DND-41 (cell line): ENCODE results near the gene VCL.
"Not testable (repeated sequence)": the region's sequence is repeated elsewhere in the genome, so short reads cannot be mapped to it uniquely, and the experiment has no call there.

ENCODE experiments used
- ATAC-seq: fragments of 200-7000 bp; cut with Tn5 transposase; 3 replicates; pipeline ENCODE4 v1.9.1; 2021; ENCODE audit warnings: low read depth; ENCODE audit not compliant: insufficient read depth
- DNase-seq: peaks from one replicate; pipeline ENCODE4 v3.0.0-alpha.2; 2020
- H2AFZ ChIP-seq: 2 replicates; pipeline ENCODE4 v1.6.0; 2012; ENCODE audit warnings: low read depth, low read length
- H3K27ac ChIP-seq: 2 replicates; pipeline ENCODE4 v1.5.1; 2012; ENCODE audit warnings: low read length, inconsistent platforms
- H3K27me3 ChIP-seq: fragments of 200-600 bp; sonication (generic); 2 replicates; pipeline ENCODE4 v1.6.0; 2012; ENCODE audit warnings: low read length, mild to moderate bottlenecking, inconsistent platforms; ENCODE audit not compliant: insufficient read depth, poor library complexity
- H3K36me3 ChIP-seq: 2 replicates; pipeline ENCODE4 v1.5.1; 2012; ENCODE audit warnings: low read length, inconsistent platforms; ENCODE audit not compliant: insufficient read depth
- H3K4me1 ChIP-seq: 2 replicates; pipeline ENCODE4 v1.5.1; 2012; ENCODE audit warnings: mild to moderate bottlenecking, low read length; ENCODE audit not compliant: insufficient read depth
- H3K4me2 ChIP-seq: 2 replicates; pipeline ENCODE4 v1.6.0; 2012; ENCODE audit warnings: mild to moderate bottlenecking, moderate library complexity, low read length, inconsistent platforms; ENCODE audit not compliant: insufficient read depth
- H3K4me3 ChIP-seq, 2 experiments: fragments of 200-600 bp in 1 of 2; shearing (Covaris generic) in 1 of 2; 2 replicates each; pipeline ENCODE4 v1.5.1; 2012 to 2016; ENCODE audit warnings: inconsistent platforms in 2 of 2, low read length in 2 of 2, mild to moderate bottlenecking in 2 of 2, low read depth in 1 of 2, moderate library complexity in 1 of 2
- H3K79me2 ChIP-seq: 2 replicates; pipeline ENCODE4 v1.6.0; 2012; ENCODE audit warnings: low read length, inconsistent platforms; ENCODE audit not compliant: insufficient read depth
- H3K9ac ChIP-seq: 2 replicates; pipeline ENCODE4 v1.6.0; 2012; ENCODE audit warnings: low read depth, mild to moderate bottlenecking, inconsistent platforms, low read length, moderate library complexity
- H3K9me3 ChIP-seq: 2 replicates; pipeline ENCODE4 v1.5.1; 2012; ENCODE audit warnings: low read length, moderate library complexity, mild to moderate bottlenecking, inconsistent platforms; ENCODE audit not compliant: insufficient read depth, severe bottlenecking
- H4K20me1 ChIP-seq: 2 replicates; pipeline ENCODE4 v1.6.0; 2012; ENCODE audit warnings: low read length; ENCODE audit not compliant: insufficient read depth
- EZH2 ChIP-seq: IDR thresholded peaks from 3 replicates; pipeline ENCODE4 v1.6.1; 2012; ENCODE audit warnings: borderline replicate concordance, low read depth, mild to moderate bottlenecking, moderate library complexity, low read length, inconsistent platforms; ENCODE audit not compliant: severe bottlenecking
- TF ChIP-seq, protein P1 (sequence below): IDR thresholded peaks from 2 replicates; pipeline ENCODE4 v1.5.1; 2012; ENCODE audit warnings: borderline replicate concordance, low read length, moderate library complexity, mild to moderate bottlenecking; ENCODE audit not compliant: poor library complexity, severe bottlenecking; ENCODE audit errors: extremely low read depth

VCL gene

DNA sequence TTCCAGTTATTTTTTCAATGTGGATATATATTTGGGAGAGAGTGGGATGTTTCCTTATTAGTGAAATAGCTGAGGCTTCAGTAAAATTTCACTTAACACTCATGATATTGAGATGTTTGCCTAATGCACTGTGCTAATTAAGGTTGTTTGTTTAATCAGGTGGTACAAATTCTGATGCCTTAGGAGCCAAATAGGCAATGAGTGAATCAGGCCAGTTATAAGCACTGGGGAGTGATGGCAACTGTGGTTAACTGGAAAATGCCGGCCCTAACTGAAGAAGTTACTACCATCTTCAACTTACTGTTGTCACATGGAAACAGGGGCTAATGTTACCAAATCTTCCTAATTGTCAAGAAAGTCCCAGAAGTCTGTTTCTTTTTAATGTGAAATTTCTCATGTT, 32.0 kb downstream of the VCL start:
- DNase-seq, result no peak
- Histone ChIP-seq H3K79me2 (no peaks in the 10 kb centered on the region), H2AFZ (no peak overlapping the region), H3K27ac (no peak overlapping the region), H3K27me3 (peaks cover 6% of the 10 kb centered on the region), H3K36me3 (no peaks in the 10 kb centered on the region), H3K9ac (no peak overlapping the region), H3K4me2 (no peak overlapping the region), H3K4me3 (no peak overlapping the region), H3K9me3 (no peaks in the 10 kb centered on the region), H4K20me1 (no peaks in the 10 kb centered on the region), H3K4me1 (no peaks in the 10 kb centered on the region)
- no peak for ATAC-seq
- TF ChIP-seq, protein P1, sequence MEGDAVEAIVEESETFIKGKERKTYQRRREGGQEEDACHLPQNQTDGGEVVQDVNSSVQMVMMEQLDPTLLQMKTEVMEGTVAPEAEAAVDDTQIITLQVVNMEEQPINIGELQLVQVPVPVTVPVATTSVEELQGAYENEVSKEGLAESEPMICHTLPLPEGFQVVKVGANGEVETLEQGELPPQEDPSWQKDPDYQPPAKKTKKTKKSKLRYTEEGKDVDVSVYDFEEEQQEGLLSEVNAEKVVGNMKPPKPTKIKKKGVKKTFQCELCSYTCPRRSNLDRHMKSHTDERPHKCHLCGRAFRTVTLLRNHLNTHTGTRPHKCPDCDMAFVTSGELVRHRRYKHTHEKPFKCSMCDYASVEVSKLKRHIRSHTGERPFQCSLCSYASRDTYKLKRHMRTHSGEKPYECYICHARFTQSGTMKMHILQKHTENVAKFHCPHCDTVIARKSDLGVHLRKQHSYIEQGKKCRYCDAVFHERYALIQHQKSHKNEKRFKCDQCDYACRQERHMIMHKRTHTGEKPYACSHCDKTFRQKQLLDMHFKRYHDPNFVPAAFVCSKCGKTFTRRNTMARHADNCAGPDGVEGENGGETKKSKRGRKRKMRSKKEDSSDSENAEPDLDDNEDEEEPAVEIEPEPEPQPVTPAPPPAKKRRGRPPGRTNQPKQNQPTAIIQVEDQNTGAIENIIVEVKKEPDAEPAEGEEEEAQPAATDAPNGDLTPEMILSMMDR, result no peak
- TF ChIP-seq EZH2, result no peak

DNA sequence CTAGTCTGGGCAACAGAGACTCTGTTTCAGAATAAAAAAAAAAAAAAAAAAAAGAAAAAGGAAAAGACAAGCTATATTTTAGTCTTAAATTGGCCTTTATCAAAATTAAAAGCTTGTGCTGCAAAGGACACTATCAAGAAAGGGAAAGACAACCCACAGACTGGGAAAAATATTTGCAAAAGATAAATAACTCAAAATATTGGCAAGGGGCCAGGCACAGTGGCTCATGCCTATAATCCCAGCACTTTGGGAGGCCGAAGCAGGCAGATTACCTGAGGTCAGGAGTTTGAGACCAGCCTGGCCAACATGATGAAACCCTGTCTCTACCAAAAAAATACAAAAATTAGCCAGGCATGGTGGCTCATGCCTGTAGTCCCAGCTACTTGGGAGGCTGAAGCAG, 34.3 kb downstream of the VCL start:
- not testable (repeated sequence) for DNase-seq, H3K9ac ChIP-seq, H3K27me3 ChIP-seq, H3K36me3 ChIP-seq, H2AFZ ChIP-seq, H3K4me1 ChIP-seq, H3K27ac ChIP-seq, H3K79me2 ChIP-seq, H3K4me3 ChIP-seq, H3K4me2 ChIP-seq, H4K20me1 ChIP-seq, H3K9me3 ChIP-seq, ATAC-seq

DNA sequence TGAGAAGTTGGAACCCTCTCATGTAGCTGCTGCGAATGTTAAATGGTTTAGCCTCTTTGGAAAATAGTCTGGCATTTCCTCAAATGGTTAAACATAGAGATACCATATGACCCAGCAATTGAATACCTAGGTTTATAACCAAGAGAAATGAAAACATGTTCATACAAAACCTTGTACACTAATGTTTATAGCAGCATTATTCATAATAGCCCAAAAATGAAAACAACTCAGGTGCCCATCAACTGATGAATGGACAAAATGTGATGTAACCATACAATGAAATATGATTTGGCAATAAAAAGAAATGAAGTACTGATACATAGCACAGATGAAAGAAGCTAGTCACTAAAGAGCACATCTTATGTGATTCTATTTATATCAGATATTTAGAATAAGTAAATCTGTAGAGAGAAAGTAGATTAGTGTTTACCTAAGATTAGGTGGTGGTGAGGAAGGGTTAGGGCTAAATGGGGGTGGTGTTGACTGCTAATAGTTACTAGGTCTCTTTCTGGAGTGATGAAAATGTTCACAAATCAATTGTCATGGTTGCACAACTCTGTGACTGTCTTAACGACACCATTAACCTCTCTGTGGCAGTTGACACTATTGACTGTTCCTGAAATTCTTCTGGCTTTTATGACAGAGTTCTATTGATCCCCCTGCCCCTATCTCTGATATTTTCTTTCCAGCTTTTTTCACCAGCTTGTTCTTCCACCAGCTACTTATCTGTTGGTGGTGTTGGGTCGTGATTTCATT, 35.2 kb downstream of the VCL start:
- no peak overlapping the region for H3K4me3 ChIP-seq
- no peak for ATAC-seq
- no peaks in the 10 kb centered on the region for H3K4me1 ChIP-seq
- no peak overlapping the region for H2AFZ ChIP-seq
- no peak for DNase-seq
- H3K9me3 ChIP-seq, result no peaks in the 10 kb centered on the region
- H3K27ac ChIP-seq, result no peak overlapping the region
- no peaks in the 10 kb centered on the region for H3K79me2 ChIP-seq
- H3K27me3 ChIP-seq, result peaks cover 6% of the 10 kb centered on the region
- no peak overlapping the region for H3K9ac ChIP-seq
- no peaks in the 10 kb centered on the region for H3K36me3 ChIP-seq
- no peak overlapping the region for H3K4me2 ChIP-seq
- no peaks in the 10 kb centered on the region for H4K20me1 ChIP-seq
- TF ChIP-seq, protein P1, result no peak
- TF ChIP-seq EZH2, result no peak

DNA sequence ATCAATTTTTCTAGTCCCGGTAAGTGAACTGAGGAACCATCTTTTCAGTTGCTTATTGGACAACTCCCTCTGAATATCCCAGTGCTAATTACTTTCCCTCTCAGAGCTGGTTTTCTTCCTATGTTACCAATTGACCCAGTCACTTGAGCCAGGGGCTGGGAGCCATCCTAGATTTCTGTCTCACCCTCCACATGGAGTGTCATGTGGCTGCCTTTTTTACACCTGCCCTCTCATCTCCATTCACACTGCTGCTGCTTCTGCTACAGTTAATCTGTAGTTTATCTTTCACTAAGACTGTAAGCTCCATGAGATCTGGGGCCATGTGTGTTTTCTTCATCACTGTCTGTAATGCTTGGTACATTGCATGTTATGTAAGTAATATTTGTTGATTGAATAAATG, 35.8 kb downstream of the VCL start:
- no peaks in the 10 kb centered on the region for H4K20me1 ChIP-seq
- no peak overlapping the region for H3K27ac ChIP-seq
- no peak overlapping the region for H3K9ac ChIP-seq
- no peak overlapping the region for H3K4me3 ChIP-seq
- H3K27me3 ChIP-seq, result peaks cover 6% of the 10 kb centered on the region
- no peaks in the 10 kb centered on the region for H3K36me3 ChIP-seq
- no peak for TF ChIP-seq EZH2
- TF ChIP-seq, protein P1, result no peak
- no peak overlapping the region for H2AFZ ChIP-seq
- no peak overlapping the region for H3K4me2 ChIP-seq
- no peaks in the 10 kb centered on the region for H3K9me3 ChIP-seq
- ATAC-seq (no peak), DNase-seq (no peak)
- no peaks in the 10 kb centered on the region for H3K4me1 ChIP-seq
- H3K79me2 ChIP-seq, result no peaks in the 10 kb centered on the region
